Measurements from ENCODE around the gene PFDN6.

DNA sequence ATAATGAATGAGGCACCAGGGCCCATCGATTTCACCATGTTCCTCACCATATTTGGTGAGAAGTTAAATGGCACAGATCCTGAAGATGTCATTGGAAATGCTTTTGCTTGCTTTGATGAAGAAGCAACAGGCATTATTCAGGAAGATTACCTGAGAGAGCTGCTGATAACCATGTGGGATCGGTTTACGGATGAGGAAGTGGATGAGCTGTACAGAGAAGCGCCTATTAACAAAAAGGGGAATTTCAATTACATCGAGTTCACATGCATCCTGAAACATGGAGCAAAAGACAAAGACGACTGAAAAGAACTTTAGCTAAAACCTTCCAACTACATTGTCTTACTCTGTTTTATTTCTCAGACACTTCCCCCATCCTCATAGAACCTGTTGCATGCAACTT is 49.8 kb downstream of the PFDN6 start:
- TF ChIP-seq, protein P1, sequence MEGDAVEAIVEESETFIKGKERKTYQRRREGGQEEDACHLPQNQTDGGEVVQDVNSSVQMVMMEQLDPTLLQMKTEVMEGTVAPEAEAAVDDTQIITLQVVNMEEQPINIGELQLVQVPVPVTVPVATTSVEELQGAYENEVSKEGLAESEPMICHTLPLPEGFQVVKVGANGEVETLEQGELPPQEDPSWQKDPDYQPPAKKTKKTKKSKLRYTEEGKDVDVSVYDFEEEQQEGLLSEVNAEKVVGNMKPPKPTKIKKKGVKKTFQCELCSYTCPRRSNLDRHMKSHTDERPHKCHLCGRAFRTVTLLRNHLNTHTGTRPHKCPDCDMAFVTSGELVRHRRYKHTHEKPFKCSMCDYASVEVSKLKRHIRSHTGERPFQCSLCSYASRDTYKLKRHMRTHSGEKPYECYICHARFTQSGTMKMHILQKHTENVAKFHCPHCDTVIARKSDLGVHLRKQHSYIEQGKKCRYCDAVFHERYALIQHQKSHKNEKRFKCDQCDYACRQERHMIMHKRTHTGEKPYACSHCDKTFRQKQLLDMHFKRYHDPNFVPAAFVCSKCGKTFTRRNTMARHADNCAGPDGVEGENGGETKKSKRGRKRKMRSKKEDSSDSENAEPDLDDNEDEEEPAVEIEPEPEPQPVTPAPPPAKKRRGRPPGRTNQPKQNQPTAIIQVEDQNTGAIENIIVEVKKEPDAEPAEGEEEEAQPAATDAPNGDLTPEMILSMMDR (IDR thresholded peaks at IDR 0.05), result no peak
- no peak for TF ChIP-seq TAF1 (IDR thresholded peaks at IDR 0.05; ENCODE audit: borderline replicate concordance, low read depth, low read length)
- TF ChIP-seq, protein P2, sequence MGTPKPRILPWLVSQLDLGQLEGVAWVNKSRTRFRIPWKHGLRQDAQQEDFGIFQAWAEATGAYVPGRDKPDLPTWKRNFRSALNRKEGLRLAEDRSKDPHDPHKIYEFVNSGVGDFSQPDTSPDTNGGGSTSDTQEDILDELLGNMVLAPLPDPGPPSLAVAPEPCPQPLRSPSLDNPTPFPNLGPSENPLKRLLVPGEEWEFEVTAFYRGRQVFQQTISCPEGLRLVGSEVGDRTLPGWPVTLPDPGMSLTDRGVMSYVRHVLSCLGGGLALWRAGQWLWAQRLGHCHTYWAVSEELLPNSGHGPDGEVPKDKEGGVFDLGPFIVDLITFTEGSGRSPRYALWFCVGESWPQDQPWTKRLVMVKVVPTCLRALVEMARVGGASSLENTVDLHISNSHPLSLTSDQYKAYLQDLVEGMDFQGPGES (IDR thresholded peaks at IDR 0.05; ENCODE audit: low read depth, low read length), result no peak
- no peak for TF ChIP-seq TCF12 (IDR thresholded peaks at IDR 0.05)

All from SK-N-SH (cell line).